ENCODE results near the gene ADCY5. TPM values are rescaled to one million over a fixed set of nuclear protein-coding genes. Genes with fewer than 3 reads are reported as not detected.

Gene ADCY5
- total and polyA plus RNA-seq, 2 donors (not counting 1 experiment from before 2014, with no cell fraction given) = not detected

DNA sequence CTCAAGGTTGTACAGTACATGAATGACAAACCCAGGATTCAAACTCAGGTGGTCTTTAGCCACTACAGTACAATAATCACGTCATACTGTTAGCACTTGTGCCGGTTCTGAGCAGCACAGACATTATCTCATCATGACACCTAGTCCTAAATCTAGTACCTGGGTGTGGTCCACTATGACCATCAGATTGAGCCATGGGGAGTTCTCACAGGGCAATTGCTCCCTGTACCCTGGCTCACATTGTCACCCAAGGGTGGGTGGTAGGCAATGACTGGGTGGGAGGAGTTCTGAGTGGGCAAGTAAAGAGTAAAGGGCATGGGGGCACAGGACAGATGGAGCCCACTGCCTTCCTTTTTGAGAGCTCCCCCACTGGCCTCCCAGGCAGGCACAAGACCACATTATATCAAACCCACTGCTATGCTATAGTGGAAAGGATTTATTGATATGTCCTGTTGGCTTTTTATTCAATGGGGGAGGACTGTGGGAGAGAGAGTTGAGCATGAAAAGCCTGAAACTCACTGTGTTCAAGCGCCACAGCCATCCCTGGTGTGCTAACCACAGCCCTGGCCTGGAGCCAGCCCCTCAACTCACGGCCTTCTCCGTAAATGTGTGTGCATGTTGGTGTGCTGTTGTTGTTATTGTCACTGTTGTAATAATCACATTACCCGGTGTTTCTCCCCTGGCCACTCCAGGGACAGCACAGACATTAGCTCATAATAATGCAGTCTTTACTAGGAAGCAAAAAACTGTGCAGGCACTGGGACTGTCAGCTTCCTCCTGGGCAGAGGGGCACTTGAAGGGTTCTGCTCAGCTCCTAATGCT, 27.3 kb downstream of the ADCY5 start:
- CTCF ChIA-PET = no interaction called here
- no peak overlapping the region for H3K9ac ChIP-seq (ENCODE audit: low read length)
- H2AFZ ChIP-seq (ENCODE audit: insufficient read depth, low read depth, low read length, poor library complexity, severe bottlenecking) = no peak overlapping the region
- POLR2A ChIA-PET = no interaction called here
- DNase-seq (no peak), ATAC-seq (ENCODE audit: low read depth) (no peak)
- H3K4me2 ChIP-seq (replicated peaks; ENCODE audit: low read depth, low read length, poor library complexity, severe bottlenecking) = no peak overlapping the region
- Mint-ChIP-seq H3K27ac (no peak overlapping the region), H3K4me3 (no peak overlapping the region), H3K27me3 (peaks cover 6% of the 10 kb centered on the region), H3K9me3 (ENCODE audit: insufficient read depth) (no peaks in the 10 kb centered on the region), H3K4me1 (no peaks in the 10 kb centered on the region)
- no peak for TF ChIP-seq EZH2 (IDR thresholded peaks at IDR 0.05; ENCODE audit: borderline replicate concordance, insufficient read depth, low read depth, low read length, poor library complexity, severe bottlenecking)
- TF ChIP-seq, protein P1, sequence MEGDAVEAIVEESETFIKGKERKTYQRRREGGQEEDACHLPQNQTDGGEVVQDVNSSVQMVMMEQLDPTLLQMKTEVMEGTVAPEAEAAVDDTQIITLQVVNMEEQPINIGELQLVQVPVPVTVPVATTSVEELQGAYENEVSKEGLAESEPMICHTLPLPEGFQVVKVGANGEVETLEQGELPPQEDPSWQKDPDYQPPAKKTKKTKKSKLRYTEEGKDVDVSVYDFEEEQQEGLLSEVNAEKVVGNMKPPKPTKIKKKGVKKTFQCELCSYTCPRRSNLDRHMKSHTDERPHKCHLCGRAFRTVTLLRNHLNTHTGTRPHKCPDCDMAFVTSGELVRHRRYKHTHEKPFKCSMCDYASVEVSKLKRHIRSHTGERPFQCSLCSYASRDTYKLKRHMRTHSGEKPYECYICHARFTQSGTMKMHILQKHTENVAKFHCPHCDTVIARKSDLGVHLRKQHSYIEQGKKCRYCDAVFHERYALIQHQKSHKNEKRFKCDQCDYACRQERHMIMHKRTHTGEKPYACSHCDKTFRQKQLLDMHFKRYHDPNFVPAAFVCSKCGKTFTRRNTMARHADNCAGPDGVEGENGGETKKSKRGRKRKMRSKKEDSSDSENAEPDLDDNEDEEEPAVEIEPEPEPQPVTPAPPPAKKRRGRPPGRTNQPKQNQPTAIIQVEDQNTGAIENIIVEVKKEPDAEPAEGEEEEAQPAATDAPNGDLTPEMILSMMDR (IDR thresholded peaks at IDR 0.05) = no peak
- WGBS (ENCODE audit: insufficient coverage) = 62% methylated on average over 3 of the region's 6 CpGs
- no peak overlapping the region for H3K27ac ChIP-seq (ENCODE audit: low read length in 2 of 2)
- intact Hi-C loops (cut with micrococcal nuclease) = no loop called here
- no peaks in the 10 kb centered on the region for H3K79me2 ChIP-seq (ENCODE audit: control insufficient read depth, insufficient read depth, low read length)
- H3K4me3 ChIP-seq (ENCODE audit: control extremely low read depth in 1 of 5, extremely low read depth in 1 of 5, insufficient read depth in 1 of 5, low read depth in 2 of 5, low read length in 4 of 5) = no peak overlapping the region
- H3K9me3 ChIP-seq (ENCODE audit: control extremely low read depth in 1 of 3, control insufficient read depth in 2 of 3, insufficient read depth in 1 of 3, low read length in 2 of 3) = no peaks in the 10 kb centered on the region
- no peaks in the 10 kb centered on the region for H4K20me1 ChIP-seq (ENCODE audit: control insufficient read depth, insufficient read depth, low read length, poor library complexity, severe bottlenecking)
- no peaks in the 10 kb centered on the region for H3K4me1 ChIP-seq (ENCODE audit: control insufficient read depth in 2 of 2, insufficient read depth in 2 of 2, low read length in 2 of 2)
- H3K27me3 ChIP-seq (replicated peaks in 1 of 4; ENCODE audit: control extremely low read depth in 1 of 4, control insufficient read depth in 3 of 4, insufficient read depth in 4 of 4, low read length in 3 of 4) = peaks cover 0 to 3% (median 0%) of the 10 kb centered on the region in 4 experiments
- H3K36me3 ChIP-seq (replicated peaks in 1 of 2; ENCODE audit: control extremely low read depth in 1 of 2, control insufficient read depth in 1 of 2, extremely low read depth in 1 of 2, insufficient read depth in 2 of 2, low read length in 1 of 2) = no peaks in the 10 kb centered on the region

DNA sequence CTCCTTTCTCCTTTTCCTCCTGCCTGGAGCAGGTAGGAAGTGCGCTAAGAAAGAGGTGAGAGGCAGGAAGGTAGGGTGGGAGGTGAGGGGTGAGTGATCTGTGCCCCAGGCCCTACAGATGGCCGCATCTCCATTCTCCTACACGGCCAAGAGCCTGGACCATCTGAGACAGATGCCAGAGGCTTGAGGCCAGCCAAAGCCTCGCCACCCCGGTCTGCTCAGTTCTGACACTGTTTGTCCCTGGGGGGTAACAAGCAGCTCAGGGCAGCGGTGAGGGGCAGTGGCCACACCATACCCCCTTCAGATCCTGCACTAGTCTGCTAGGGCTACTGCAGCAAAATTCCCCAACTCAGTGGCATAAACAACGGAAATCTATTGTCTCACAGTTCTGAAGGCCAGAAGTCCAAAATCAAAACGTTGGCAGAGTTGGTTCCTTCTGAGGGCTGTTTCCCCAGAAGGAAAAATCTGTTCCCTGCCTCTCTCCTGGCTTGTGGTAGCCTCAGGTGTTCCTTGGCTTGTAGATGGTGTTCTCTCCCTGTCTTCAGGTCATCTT, 28.4 kb downstream of the ADCY5 start:
- Histone ChIP-seq H3K4me3 (ENCODE audit: control extremely low read depth in 1 of 5, extremely low read depth in 1 of 5, insufficient read depth in 1 of 5, low read depth in 2 of 5, low read length in 4 of 5) (no peak overlapping the region), H3K9me3 (ENCODE audit: control extremely low read depth in 1 of 3, control insufficient read depth in 2 of 3, insufficient read depth in 1 of 3, low read length in 2 of 3) (no peaks in the 10 kb centered on the region), H3K36me3 (replicated peaks in 1 of 2; ENCODE audit: control extremely low read depth in 1 of 2, control insufficient read depth in 1 of 2, extremely low read depth in 1 of 2, insufficient read depth in 2 of 2, low read length in 1 of 2) (no peaks in the 10 kb centered on the region), H2AFZ (ENCODE audit: insufficient read depth, low read depth, low read length, poor library complexity, severe bottlenecking) (no peak overlapping the region), H3K27me3 (replicated peaks in 1 of 4; ENCODE audit: control extremely low read depth in 1 of 4, control insufficient read depth in 3 of 4, insufficient read depth in 4 of 4, low read length in 3 of 4) (no peaks in the 10 kb centered on the region), H3K79me2 (ENCODE audit: control insufficient read depth, insufficient read depth, low read length) (no peaks in the 10 kb centered on the region), H4K20me1 (ENCODE audit: control insufficient read depth, insufficient read depth, low read length, poor library complexity, severe bottlenecking) (no peaks in the 10 kb centered on the region), H3K4me2 (replicated peaks; ENCODE audit: low read depth, low read length, poor library complexity, severe bottlenecking) (no peak overlapping the region), H3K9ac (ENCODE audit: low read length) (no peak overlapping the region), H3K4me1 (ENCODE audit: control insufficient read depth in 2 of 2, insufficient read depth in 2 of 2, low read length in 2 of 2) (no peaks in the 10 kb centered on the region), H3K27ac (ENCODE audit: low read length in 2 of 2) (no peak overlapping the region)
- no peaks in the 10 kb centered on the region for H3K9me3 Mint-ChIP-seq (ENCODE audit: insufficient read depth)
- CTCF ChIA-PET = no interaction called here
- intact Hi-C loops (cut with micrococcal nuclease) = no loop called here
- POLR2A ChIA-PET = no interaction called here
- H3K27me3 Mint-ChIP-seq = peaks cover 3% of the 10 kb centered on the region
- TF ChIP-seq, protein P1 (IDR thresholded peaks at IDR 0.05) = no peak
- no peak for TF ChIP-seq EZH2 (IDR thresholded peaks at IDR 0.05; ENCODE audit: borderline replicate concordance, insufficient read depth, low read depth, low read length, poor library complexity, severe bottlenecking)
- H3K4me1 Mint-ChIP-seq = no peaks in the 10 kb centered on the region
- no peak for DNase-seq
- ATAC-seq (ENCODE audit: low read depth) = no peak
- H3K4me3 Mint-ChIP-seq = no peak overlapping the region
- no peak overlapping the region for H3K27ac Mint-ChIP-seq
- WGBS (ENCODE audit: insufficient coverage) = 83% methylated on average over 7 of the region's 8 CpGs
